GM19455 (cell line): ENCODE data around the gene MAP2K7.
"Not testable (repeated sequence)": the region's sequence is repeated elsewhere in the genome, so short reads cannot be mapped to it uniquely, and the experiment has no call there.

ENCODE experiments used
- ATAC-seq: cut with Tn5 transposase; IDR thresholded peaks from one replicate; pipeline ENCODE4 v1.9.1; 2021; ENCODE audit not compliant: unreplicated experiment

MAP2K7 gene

GRCh38 chr19:7928741-7929701, 25.3 kb downstream of the MAP2K7 start:
- ATAC-seq, result no peak

GRCh38 chr19:7930030-7930429, 26.4 kb downstream of the MAP2K7 start:
- ATAC-seq, result not testable (repeated sequence)

GRCh38 chr19:7930765-7931164, 27.1 kb downstream of the MAP2K7 start:
- ATAC-seq, result no peak

GRCh38 chr19:7931221-7932061, 27.8 kb downstream of the MAP2K7 start:
- ATAC-seq, result no peak

GRCh38 chr19:7932276-7932929, 28.7 kb downstream of the MAP2K7 start:
- ATAC-seq, result no peak

- ATAC-seq, result no peak
These were observed 29.2 kb downstream of the MAP2K7 start for GRCh38 chr19:7932930-7933300.

- ATAC-seq, result no peak
These were observed 29.7 kb downstream of the MAP2K7 start for GRCh38 chr19:7933411-7933810.

GRCh38 chr19:7933828-7934725, 30.4 kb downstream of the MAP2K7 start:
- ATAC-seq, result no peak

GRCh38 chr19:7934766-7935165, 31.1 kb downstream of the MAP2K7 start:
- ATAC-seq, result no peak

- no peak for ATAC-seq
These were observed 37.2 kb downstream of the MAP2K7 start for GRCh38 chr19:7940841-7941240.

GRCh38 chr19:7941895-7942596, 38.4 kb downstream of the MAP2K7 start:
- no peak for ATAC-seq

- ATAC-seq, result peak; percentile 17
These were observed 39.3 kb downstream of the MAP2K7 start for GRCh38 chr19:7942981-7943443.

GRCh38 chr19:7943444-7944176, 39.9 kb downstream of the MAP2K7 start, which contains the start of gene TIMM44:
Gene TIMM44, minus strand, starts transcription at chr19:7943666. Its CDS starts 15 bp downstream, at chr19:7943651.
- ATAC-seq, result peak; percentile 92

- ATAC-seq, result peak; percentile 32
These were observed 40.6 kb downstream of the MAP2K7 start for GRCh38 chr19:7944177-7944761.

GRCh38 chr19:7947939-7948338, 44.3 kb downstream of the MAP2K7 start:
- no peak for ATAC-seq

- ATAC-seq, result no peak
These were observed 49.4 kb downstream of the MAP2K7 start for GRCh38 chr19:7953060-7953459.

GRCh38 chr19:7953576-7953975, 49.9 kb downstream of the MAP2K7 start:
- ATAC-seq, result no peak

GRCh38 chr19:7955696-7956095, 52.0 kb downstream of the MAP2K7 start:
- ATAC-seq, result no peak
